HG02970 (cell line): ENCODE measurements around the gene SLC35G3.
"Not testable (repeated sequence)": the region's sequence is repeated elsewhere in the genome, so short reads cannot be mapped to it uniquely, and the experiment has no call there.

ENCODE experiments used
- ATAC-seq: cut with Tn5 transposase; IDR thresholded peaks from one replicate; pipeline ENCODE4 v1.9.1; 2021; ENCODE audit warnings: mild to moderate bottlenecking, moderate library complexity, moderate number of reproducible peaks; ENCODE audit not compliant: unreplicated experiment, low FRiP score

SLC35G3 gene

GRCh38 chr17:35194001-35194400 is at the start of gene SLC35G3:
Gene SLC35G3, minus strand, starts transcription at chr17:35194393. Its CDS starts 86 bp downstream, at chr17:35194307.
- not testable (repeated sequence) for ATAC-seq

DNA sequence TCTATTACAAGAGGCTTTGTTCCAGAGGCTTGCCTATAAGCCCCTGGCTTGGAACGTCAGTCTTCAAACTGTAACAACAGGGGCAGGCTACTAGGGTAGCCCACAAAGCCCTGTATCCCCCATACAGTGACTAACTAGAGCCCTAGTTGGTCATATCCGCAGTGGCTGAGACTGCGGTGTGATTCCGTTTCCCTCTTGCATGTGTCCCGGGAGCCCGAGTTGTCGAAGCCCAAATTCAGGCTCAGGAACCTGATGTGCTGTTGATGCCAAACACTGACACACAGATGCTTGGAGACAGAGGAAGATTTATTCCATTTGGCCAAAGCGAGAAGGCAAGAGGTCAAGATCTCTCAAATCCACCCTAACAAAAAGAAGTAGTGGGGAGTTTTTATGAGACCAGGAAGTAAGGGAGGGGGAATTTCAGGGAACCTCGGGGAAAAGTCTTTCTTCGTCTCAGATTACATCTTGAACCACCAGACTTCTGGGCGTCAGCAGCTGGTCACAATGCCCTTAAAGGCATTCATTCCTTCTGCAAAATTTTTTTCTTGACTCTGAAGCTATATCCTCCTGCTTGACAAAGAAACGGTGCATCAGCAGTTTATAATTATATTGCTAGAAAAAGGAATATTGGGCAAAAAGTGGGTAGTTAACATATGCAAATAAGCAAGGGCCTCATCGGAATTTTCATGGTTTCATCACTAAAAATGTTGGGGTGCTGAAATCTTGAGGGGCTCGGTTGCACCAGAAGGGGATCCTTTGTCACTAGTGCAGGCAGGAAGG is 49.6 kb upstream of the SLC35G3 start:
- ATAC-seq = no peak

- ATAC-seq = peak; percentile 82
Measured at GRCh38 chr17:35242805-35243560, 48.8 kb upstream of the SLC35G3 start, which contains the start of gene SLFN5. Gene SLFN5, plus strand, starts transcription at chr17:35243072. Its CDS starts 15,619 bp downstream, at chr17:35258691.

- ATAC-seq = no peak
Measured at GRCh38 chr17:35242158-35242804, 48.1 kb upstream of the SLC35G3 start.

GRCh38 chr17:35241520-35241919 is 47.3 kb upstream of the SLC35G3 start:
- ATAC-seq = no peak

DNA sequence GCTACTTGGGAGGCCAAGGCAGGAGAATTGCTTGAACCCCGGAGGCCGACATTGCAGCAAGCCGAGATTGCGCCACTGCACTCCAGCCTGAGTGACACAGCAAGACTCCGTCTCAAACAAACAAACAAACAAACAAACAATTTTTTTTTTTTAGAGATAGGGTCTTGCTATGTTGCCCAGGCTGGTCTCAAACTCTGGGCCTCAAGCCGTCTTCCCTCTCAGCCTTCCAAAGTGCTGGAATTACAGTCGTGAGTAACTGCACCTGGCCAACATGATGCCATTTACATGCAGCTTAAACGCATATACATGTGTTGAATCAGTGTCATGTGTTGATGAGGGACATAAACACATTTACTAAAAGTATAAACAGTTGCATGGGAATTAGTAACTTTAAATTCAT is 46.7 kb upstream of the SLC35G3 start:
- no peak for ATAC-seq

- ATAC-seq = no peak
Measured at GRCh38 chr17:35239823-35240222, 45.6 kb upstream of the SLC35G3 start.

GRCh38 chr17:35238821-35239220 is 44.6 kb upstream of the SLC35G3 start:
- no peak for ATAC-seq

GRCh38 chr17:35236821-35237220 is 42.6 kb upstream of the SLC35G3 start:
- ATAC-seq = no peak

- no peak for ATAC-seq
Measured at GRCh38 chr17:35235917-35236316, 41.7 kb upstream of the SLC35G3 start.

GRCh38 chr17:35235289-35235688 is 41.1 kb upstream of the SLC35G3 start:
- no peak for ATAC-seq

DNA sequence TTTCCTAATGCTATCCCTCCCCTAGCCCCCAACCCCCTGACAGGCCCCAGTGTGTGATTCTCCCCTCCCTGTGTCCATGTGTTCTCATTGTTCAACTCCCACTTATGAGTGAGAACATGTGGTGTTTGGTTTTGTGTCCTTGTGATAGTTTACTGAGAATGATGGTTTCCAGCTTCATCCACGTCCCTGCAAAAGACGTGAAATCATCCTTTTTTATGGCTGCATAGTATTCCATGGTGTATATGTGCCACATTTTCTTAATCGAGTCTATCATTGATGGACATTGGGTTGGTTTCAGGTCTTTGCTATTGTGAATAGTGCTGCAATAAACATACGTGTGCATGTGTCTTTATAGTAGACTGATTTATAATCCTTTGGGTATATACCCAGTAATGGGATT is 40.1 kb upstream of the SLC35G3 start:
- not testable (repeated sequence) for ATAC-seq

DNA sequence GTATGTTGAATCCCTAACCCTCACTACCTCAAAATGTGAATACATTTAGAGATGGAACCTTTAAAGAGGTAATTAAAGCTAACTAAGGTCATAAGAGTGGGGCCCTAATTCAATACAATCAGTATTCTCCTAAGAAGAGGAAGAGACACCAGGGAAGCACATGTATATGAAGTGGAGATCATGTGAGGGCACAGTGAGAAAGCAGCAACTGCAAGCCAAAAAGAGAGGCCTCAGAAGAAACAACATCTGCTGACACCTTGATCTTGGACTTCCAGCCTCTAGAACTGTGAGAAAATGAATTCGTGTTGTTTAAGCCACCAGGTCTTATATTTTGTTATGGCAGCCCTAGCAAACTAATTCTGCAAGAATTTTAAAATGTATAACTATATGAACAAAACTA is 35.4 kb upstream of the SLC35G3 start:
- ATAC-seq = no peak

DNA sequence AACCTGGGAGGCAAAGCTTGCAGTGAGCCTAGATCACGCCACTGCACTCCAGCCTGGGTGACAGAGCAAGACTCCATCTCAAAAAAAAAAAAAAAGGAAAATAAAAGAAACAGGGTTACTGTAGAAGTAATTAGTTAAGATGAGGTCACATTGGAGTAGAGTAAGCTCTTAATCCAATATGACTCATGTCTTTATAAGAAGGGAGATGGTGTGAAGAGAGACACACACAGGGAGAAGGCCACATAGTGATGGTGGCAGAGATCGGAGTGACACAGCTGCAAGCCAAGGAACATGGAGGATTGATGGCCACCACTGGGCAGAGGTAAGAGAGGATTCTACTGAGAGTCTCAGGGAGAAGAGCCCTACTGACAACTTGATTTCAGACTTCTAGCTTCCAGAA is 33.4 kb upstream of the SLC35G3 start:
- ATAC-seq = no peak

GRCh38 chr17:35224436-35224835 is 30.2 kb upstream of the SLC35G3 start:
- ATAC-seq = no peak

GRCh38 chr17:35222452-35222851 is 28.3 kb upstream of the SLC35G3 start:
- no peak for ATAC-seq

GRCh38 chr17:35218915-35219314 is 24.7 kb upstream of the SLC35G3 start:
- no peak for ATAC-seq

GRCh38 chr17:35217107-35217506 is 22.9 kb upstream of the SLC35G3 start:
- ATAC-seq = no peak

- ATAC-seq = no peak
Measured at GRCh38 chr17:35214631-35215273, 20.6 kb upstream of the SLC35G3 start.

- ATAC-seq = no peak
Measured at GRCh38 chr17:35214192-35214591, 20.0 kb upstream of the SLC35G3 start.
